ENCODE measurements around the gene DDIT3.
"Not testable (repeated sequence)": the region's sequence is repeated elsewhere in the genome, so short reads cannot be mapped to it uniquely, and the experiment has no call there.

The DDIT3 gene

DNA sequence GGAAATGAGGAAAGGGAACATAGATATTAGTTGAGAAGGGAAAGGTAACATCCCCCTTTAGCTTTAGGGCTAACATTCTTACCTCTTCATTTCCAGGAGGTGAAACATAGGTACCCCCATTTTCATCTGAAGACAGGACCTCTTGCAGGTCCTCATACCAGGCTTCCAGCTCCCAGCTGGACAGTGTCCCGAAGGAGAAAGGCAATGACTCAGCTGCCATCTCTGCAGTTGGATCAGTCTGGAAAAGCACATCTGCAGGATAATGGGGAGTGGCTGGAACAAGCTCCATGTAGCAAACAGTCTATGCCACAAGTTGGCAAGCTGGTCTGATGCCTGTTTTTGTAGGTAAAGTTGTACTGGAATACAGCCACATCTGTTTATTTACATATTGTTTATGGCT is 3.1 kb downstream of the DDIT3 start:
- TF ChIP-seq, protein P1, sequence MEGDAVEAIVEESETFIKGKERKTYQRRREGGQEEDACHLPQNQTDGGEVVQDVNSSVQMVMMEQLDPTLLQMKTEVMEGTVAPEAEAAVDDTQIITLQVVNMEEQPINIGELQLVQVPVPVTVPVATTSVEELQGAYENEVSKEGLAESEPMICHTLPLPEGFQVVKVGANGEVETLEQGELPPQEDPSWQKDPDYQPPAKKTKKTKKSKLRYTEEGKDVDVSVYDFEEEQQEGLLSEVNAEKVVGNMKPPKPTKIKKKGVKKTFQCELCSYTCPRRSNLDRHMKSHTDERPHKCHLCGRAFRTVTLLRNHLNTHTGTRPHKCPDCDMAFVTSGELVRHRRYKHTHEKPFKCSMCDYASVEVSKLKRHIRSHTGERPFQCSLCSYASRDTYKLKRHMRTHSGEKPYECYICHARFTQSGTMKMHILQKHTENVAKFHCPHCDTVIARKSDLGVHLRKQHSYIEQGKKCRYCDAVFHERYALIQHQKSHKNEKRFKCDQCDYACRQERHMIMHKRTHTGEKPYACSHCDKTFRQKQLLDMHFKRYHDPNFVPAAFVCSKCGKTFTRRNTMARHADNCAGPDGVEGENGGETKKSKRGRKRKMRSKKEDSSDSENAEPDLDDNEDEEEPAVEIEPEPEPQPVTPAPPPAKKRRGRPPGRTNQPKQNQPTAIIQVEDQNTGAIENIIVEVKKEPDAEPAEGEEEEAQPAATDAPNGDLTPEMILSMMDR (IDR thresholded peaks at IDR 0.05; ENCODE audit: insufficient read depth, low read depth, low read length, missing control alignments): no peak
- DNase-seq (ENCODE audit: low read depth): no peak
- H3K4me3 ChIP-seq (ENCODE audit: low read depth, low read length): no peak overlapping the region

DNA sequence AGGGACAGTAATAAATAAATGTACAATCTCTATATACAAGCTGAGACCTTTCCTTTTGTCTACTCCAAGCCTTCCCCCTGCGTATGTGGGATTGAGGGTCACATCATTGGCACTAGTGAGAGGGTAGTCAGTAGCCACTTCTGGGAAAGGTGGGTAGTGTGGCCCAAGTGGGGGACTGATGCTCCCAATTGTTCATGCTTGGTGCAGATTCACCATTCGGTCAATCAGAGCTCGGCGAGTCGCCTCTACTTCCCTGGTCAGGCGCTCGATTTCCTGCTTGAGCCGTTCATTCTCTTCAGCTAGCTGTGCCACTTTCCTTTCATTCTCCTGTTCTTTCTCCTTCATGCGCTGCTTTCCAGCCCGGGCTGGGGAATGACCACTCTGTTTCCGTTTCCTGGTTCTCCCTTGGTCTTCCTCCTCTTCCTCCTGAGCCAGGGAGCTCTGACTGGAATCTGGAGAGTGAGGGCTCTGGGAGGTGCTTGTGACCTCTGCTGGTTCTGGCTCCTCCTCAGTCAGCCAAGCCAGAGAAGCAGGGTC is 3.6 kb downstream of the DDIT3 start:
- TF ChIP-seq, protein P1 (IDR thresholded peaks at IDR 0.05; ENCODE audit: insufficient read depth, low read depth, low read length, missing control alignments): no peak
- no peak overlapping the region for H3K4me3 ChIP-seq (ENCODE audit: low read depth, low read length)
- no peak for DNase-seq (ENCODE audit: low read depth)

DNA sequence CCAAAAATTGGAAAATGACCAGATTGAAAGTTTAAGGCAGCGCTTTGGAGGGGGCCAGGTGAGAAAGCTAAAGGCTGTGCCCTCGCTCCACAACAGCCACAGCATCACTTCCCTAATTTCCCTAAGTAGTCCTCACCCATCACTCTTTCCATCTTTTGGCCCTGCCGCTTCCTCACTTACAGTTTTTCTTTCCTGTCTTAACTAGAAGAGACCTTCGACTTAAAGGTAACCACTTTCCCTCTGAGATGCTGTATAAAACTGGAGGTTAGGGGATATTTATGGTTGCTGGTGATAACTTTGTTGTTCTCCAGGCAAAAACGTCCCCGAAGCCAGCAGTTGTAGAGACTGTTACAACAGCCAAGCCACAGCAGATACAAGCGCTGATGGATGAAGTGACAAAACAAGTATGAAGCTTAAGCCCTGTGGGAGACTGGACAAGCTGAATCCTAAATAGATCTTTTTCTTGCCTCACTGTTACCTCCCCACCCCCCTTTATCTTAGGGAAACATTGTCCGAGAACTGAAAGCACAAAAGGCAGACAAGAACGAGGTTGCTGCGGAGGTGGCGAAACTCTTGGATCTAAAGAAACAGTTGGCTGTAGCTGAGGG is 4.3 kb downstream of the DDIT3 start:
- TF ChIP-seq, protein P1 (IDR thresholded peaks at IDR 0.05; ENCODE audit: insufficient read depth, low read depth, low read length, missing control alignments): no peak
- no peak for DNase-seq (ENCODE audit: low read depth)
- H3K4me3 ChIP-seq (ENCODE audit: low read depth, low read length): no peak overlapping the region

DNA sequence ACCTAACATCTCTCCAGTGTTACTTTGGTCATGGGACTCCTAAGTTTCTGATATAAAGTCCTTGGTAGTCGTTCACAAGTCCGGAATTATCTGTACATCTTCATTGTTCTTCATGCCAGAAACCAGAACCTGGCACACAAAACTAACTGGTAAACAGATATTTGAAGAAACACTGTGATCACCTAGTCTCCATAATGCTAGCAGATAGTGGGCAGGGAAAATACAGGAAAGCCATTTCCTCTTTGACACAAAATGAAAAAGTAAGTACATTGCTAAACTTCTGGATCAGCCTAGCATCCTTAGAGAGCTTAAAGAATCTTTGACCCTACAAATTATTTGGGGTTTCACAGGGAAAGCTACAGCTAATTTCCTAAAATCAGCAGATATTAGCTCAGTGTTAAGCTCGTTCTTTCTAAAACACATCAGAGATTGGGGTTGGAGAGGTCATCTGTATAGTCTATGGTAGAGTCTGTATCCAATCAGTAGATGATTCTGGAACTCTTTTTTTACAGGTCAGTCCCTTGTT is 4.8 kb downstream of the DDIT3 start:
- TF ChIP-seq, protein P1 (IDR thresholded peaks at IDR 0.05; ENCODE audit: insufficient read depth, low read depth, low read length, missing control alignments): no peak
- H3K4me3 ChIP-seq (ENCODE audit: low read depth, low read length): no peak overlapping the region
- DNase-seq (ENCODE audit: low read depth): no peak

DNA sequence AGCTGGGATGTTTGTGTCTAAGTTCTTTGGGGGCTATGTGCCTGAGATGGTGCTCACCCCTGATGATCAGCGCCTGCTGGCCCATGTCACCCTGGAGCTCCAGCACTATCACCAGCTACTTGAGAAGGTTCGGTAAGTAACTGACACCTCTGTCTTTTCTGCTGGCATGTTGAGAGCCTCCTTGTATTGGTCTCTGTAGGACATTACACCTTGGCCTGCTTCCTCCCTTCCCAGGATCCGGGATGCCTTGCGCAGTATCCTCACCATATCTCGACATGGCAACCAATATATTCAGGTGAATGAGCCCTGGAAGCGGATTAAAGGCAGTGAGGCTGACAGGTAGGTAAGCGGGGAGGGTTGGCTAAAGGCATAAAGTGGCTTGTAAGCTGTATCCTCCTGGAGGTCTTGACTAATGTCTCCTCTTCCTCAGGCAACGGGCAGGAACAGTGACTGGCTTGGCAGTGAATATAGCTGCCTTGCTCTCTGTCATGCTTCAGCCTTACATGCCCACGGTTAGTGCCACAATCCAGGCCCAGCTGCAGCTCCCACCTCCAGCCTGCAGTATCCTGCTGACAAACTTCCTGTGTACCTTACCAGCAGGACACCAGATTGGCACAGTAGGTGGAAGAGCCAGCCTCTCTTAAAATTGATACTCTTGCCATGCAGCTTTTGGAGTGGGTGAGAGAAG is 5.5 kb downstream of the DDIT3 start:
- TF ChIP-seq, protein P1 (IDR thresholded peaks at IDR 0.05; ENCODE audit: insufficient read depth, low read depth, low read length, missing control alignments): no peak
- DNase-seq (ENCODE audit: low read depth): no peak
- H3K4me3 ChIP-seq (ENCODE audit: low read depth, low read length): no peak overlapping the region

DNA sequence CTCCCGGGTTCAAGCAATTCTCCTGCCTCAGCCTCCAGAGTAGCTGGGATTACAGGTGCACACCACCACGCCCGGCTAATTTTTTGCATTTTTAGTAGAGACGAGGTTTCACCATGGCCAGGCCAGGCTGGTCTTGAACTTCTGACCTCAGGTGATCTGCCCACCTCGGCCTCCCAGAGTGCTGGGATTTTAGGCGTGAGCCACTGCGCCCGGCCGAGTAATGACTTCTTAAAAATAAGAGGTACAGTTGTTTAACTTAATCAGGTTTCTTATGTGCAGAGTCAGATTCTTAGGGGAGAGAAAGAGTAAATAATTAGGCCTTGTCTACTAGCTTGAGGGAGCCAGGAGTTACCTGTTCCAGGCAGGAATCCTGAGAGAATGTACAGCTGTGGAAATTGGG is 6.1 kb downstream of the DDIT3 start:
- DNase-seq (ENCODE audit: low read depth); H3K4me3 ChIP-seq (ENCODE audit: low read depth, low read length): not testable (repeated sequence)

DNA sequence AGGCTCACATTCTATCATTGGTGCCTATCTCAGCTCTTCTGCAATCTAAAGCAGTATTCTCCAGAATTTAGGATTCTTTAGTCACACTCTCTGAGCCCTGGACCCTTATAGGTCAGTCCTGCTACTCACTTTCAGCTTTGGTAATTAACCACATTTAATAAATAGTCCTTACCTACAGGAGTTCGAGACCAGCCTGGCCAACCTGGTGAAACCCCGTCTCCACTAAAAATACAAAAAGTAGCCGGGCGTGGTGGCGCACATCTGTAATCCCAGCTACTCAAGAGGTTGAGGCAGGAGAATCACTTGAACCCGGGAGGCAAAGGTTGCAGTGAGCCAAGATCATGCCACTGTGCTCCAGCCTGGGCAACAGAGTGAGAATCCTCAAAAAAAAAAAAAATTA is 6.6 kb downstream of the DDIT3 start:
- not testable (repeated sequence) for H3K4me3 ChIP-seq (ENCODE audit: low read depth, low read length); DNase-seq (ENCODE audit: low read depth)

DNA sequence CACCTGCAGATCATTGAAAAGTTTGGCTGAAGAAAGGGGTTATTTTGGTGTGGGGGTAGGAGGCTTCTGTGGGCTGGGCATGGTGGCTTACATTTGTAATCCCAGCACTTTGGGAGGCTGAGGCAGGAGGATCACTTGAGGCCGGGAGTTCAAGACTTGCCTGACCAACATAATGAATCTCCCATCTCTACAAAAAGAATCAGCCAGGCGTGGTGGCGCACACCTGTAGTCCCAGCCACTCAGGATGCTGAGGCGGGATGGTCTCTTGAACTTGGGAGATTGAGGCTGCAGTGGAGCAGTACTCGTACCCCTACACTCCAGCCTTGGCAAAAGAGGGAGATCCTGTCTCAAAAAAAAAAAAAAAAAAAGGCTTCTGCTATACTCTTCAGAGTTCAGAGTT is 7.0 kb downstream of the DDIT3 start:
- DNase-seq (ENCODE audit: low read depth): no peak
- H3K4me3 ChIP-seq (ENCODE audit: low read depth, low read length): no peak overlapping the region
- TF ChIP-seq, protein P1 (IDR thresholded peaks at IDR 0.05; ENCODE audit: insufficient read depth, low read depth, low read length, missing control alignments): no peak

Measured in GM12865 (cell line).